Hepatocyte (in vitro differentiated cells): ENCODE data around the gene HLA-DMA. TPM values are rescaled to one million over a fixed set of nuclear protein-coding genes. Genes with fewer than 3 reads are reported as not detected.

Experiments used
- DNase-seq: peaks from one replicate; pipeline ENCODE4 v3.0.0-alpha.2; 2016; ENCODE audit warnings: low spot score
- H2AFZ ChIP-seq: fragments of 200-600 bp; sonication (generic); 2 replicates; pipeline ENCODE4 v1.6.0; 2016; ENCODE audit warnings: antibody characterized with exemption, mild to moderate bottlenecking
- H3K27ac ChIP-seq: fragments of 200-600 bp; sonication (generic); 2 replicates; pipeline ENCODE4 v1.5.1; 2016; ENCODE audit warnings: mild to moderate bottlenecking
- H3K27me3 ChIP-seq: fragments of 200-600 bp; sonication (generic); 2 replicates; pipeline ENCODE4 v1.6.1; 2016
- H3K36me3 ChIP-seq: fragments of 200-600 bp; sonication (generic); replicated peaks from 2 replicates; pipeline ENCODE4 v1.5.1; 2016; ENCODE audit warnings: low read depth; ENCODE audit not compliant: insufficient read depth
- H3K4me1 ChIP-seq: fragments of 200-600 bp; sonication (generic); 2 replicates; pipeline ENCODE4 v1.5.1; 2016; ENCODE audit warnings: mild to moderate bottlenecking, moderate library complexity; ENCODE audit not compliant: insufficient read depth
- H3K4me2 ChIP-seq: fragments of 200-600 bp; sonication (generic); 2 replicates; pipeline ENCODE4 v1.6.0; 2016
- H3K4me3 ChIP-seq: fragments of 200-600 bp; sonication (generic); 2 replicates; pipeline ENCODE4 v1.5.1; 2016; ENCODE audit warnings: mild to moderate bottlenecking
- H3K79me2 ChIP-seq: fragments of 200-600 bp; sonication (generic); 2 replicates; pipeline ENCODE4 v1.6.0; 2017; ENCODE audit warnings: mild to moderate bottlenecking
- H3K9me2 ChIP-seq: fragments of 200-600 bp; sonication (generic); replicated peaks from 2 replicates; pipeline ENCODE4 v1.6.0; 2017; ENCODE audit warnings: mild to moderate bottlenecking; ENCODE audit not compliant: insufficient read depth
- H3K9me3 ChIP-seq: fragments of 200-600 bp; sonication (generic); 2 replicates; pipeline ENCODE4 v1.5.1; 2016; ENCODE audit warnings: low read depth, mild to moderate bottlenecking
- H4K20me1 ChIP-seq: fragments of 200-600 bp; sonication (generic); 2 replicates; pipeline ENCODE4 v1.6.0; 2016; ENCODE audit warnings: mild to moderate bottlenecking; ENCODE audit not compliant: insufficient read depth, poor library complexity, severe bottlenecking
- CTCF ChIP-seq: fragments of 200-600 bp; sonication (generic); IDR thresholded peaks from 2 replicates; pipeline ENCODE4 v1.5.1; 2016; ENCODE audit warnings: antibody characterized with exemption, mild to moderate bottlenecking; ENCODE audit not compliant: poor library complexity
- EZH2 ChIP-seq: fragments of 200-600 bp; sonication (generic); IDR thresholded peaks from 2 replicates; pipeline ENCODE4 v1.6.1; 2016; ENCODE audit warnings: antibody characterized with exemption, mild to moderate bottlenecking, borderline replicate concordance
- EZH2phosphoT487 ChIP-seq: fragments of 200-600 bp; sonication (generic); IDR thresholded peaks from one replicate; pipeline ENCODE4 v1.6.1; 2018; ENCODE audit warnings: antibody characterized with exemption, mild to moderate bottlenecking, low read depth, moderate library complexity; ENCODE audit not compliant: unreplicated experiment, severe bottlenecking
- WGBS: methylation state at CpG from one replicate; pipeline ENCODE4 v1.1.6; 2016; ENCODE audit warnings: low lambda C conversion rate; ENCODE audit errors: missing lambda C conversion rate; 5-methylcytosine and 5-hydroxymethylcytosine counted together
- polyA plus RNA-seq: library from polyadenylated mRNA; unstranded; fragments of >200 nt; fragmentation: Nextera tagmentation; extraction: Ambion mirVana; gene quantifications from 2 replicates; pipeline ENCODE4 v1.2.1, GENCODE V29; 2016
- total RNA-seq: library from RNA; depleted of rRNA; stranded (reverse); fragments of >200 nt; gene quantifications from 2 replicates; pipeline ENCODE4 v1.2.3, GENCODE V29; 2014

HLA-DMA gene
- total and polyA plus RNA-seq, 2 experiments from 2014 or later, result 4.7 to 9.5 TPM

GRCh38 chr6:32935551-32936238 lies 17.2 kb downstream of the HLA-DMA start:
- WGBS, result 86% methylated on average over 4 of the region's 4 CpGs
- Histone ChIP-seq H3K9me2 (no peaks in the 10 kb centered on the region), H3K79me2 (no peaks in the 10 kb centered on the region), H4K20me1 (no peaks in the 10 kb centered on the region), H3K4me1 (no peaks in the 10 kb centered on the region), H3K27me3 (peaks cover 22% of the 10 kb centered on the region), H3K9me3 (no peaks in the 10 kb centered on the region), H2AFZ (no peak overlapping the region), H3K27ac (no peak overlapping the region), H3K4me3 (no peak overlapping the region), H3K36me3 (no peaks in the 10 kb centered on the region), H3K4me2 (no peak overlapping the region)
- TF ChIP-seq EZH2phosphoT487, result no peak
- TF ChIP-seq CTCF, result no peak
- TF ChIP-seq EZH2, result no peak
- DNase-seq, result no peak

- H3K4me1 ChIP-seq, result no peaks in the 10 kb centered on the region
- no peaks in the 10 kb centered on the region for H3K9me3 ChIP-seq
- TF ChIP-seq EZH2phosphoT487 (no peak), CTCF (peak; percentile 79), EZH2 (no peak)
- H3K27ac ChIP-seq, result no peak overlapping the region
- peaks cover 23% of the 10 kb centered on the region for H3K27me3 ChIP-seq
- no peaks in the 10 kb centered on the region for H3K79me2 ChIP-seq
- H2AFZ ChIP-seq, result no peak overlapping the region
- no peaks in the 10 kb centered on the region for H3K36me3 ChIP-seq
- H3K4me3 ChIP-seq, result no peak overlapping the region
- no peaks in the 10 kb centered on the region for H4K20me1 ChIP-seq
- H3K9me2 ChIP-seq, result no peaks in the 10 kb centered on the region
- peak; percentile 82 for DNase-seq
- 7% methylated on average over 3 of the region's 3 CpGs for WGBS
- H3K4me2 ChIP-seq, result no peak overlapping the region
These were observed 19.2 kb downstream of the HLA-DMA start for GRCh38 chr6:32933661-32934085.

GRCh38 chr6:32932132-32932868 lies 20.6 kb downstream of the HLA-DMA start:
- H3K79me2 ChIP-seq, result no peaks in the 10 kb centered on the region
- no peaks in the 10 kb centered on the region for H3K9me3 ChIP-seq
- no peak for TF ChIP-seq CTCF
- no peak for TF ChIP-seq EZH2phosphoT487
- TF ChIP-seq EZH2, result no peak
- no peaks in the 10 kb centered on the region for H4K20me1 ChIP-seq
- no peaks in the 10 kb centered on the region for H3K4me1 ChIP-seq
- no peak for DNase-seq
- WGBS, result 73% methylated on average over 7 of the region's 7 CpGs
- no peak overlapping the region for H3K27ac ChIP-seq
- no peak overlapping the region for H3K4me3 ChIP-seq
- no peak overlapping the region for H3K4me2 ChIP-seq
- peaks cover 17% of the 10 kb centered on the region for H3K27me3 ChIP-seq
- H3K9me2 ChIP-seq, result no peaks in the 10 kb centered on the region
- no peaks in the 10 kb centered on the region for H3K36me3 ChIP-seq
- no peak overlapping the region for H2AFZ ChIP-seq
